T-helper 1 cell (primary cell): ENCODE measurements around the gene CACNG7.

Experiments
- DNase-seq, 5 donors: peaks; one replicate each; pipeline ENCODE4 v3.0.0-alpha.2; 2012 to 2020

CACNG7 gene

GRCh38 chr19:53957448-53958167, 48.5 kb downstream of the CACNG7 start:
- DNase-seq, result no peak

- no peak for DNase-seq
Measured at GRCh38 chr19:53958168-53958571, 49.1 kb downstream of the CACNG7 start.

GRCh38 chr19:53958823-53959757, 50.0 kb downstream of the CACNG7 start:
- no peak for DNase-seq

GRCh38 chr19:53960187-53960586, 51.1 kb downstream of the CACNG7 start:
- no peak for DNase-seq

GRCh38 chr19:53960886-53961285, 51.8 kb downstream of the CACNG7 start:
- no peak for DNase-seq

- no peak for DNase-seq
Measured at GRCh38 chr19:53961523-53962356, 52.7 kb downstream of the CACNG7 start.

GRCh38 chr19:53962887-53963431, 53.9 kb downstream of the CACNG7 start, which contains the start of gene CACNG8:
CACNG8 (plus strand) TSS chr19:53962937.
- DNase-seq, result no peak

GRCh38 chr19:53965091-53965490, 56.0 kb downstream of the CACNG7 start:
- DNase-seq, result no peak

GRCh38 chr19:53966931-53967330, 57.9 kb downstream of the CACNG7 start:
- DNase-seq, result no peak

- no peak for DNase-seq
Measured at GRCh38 chr19:53969366-53969765, 60.3 kb downstream of the CACNG7 start.

- DNase-seq, result no peak
Measured at GRCh38 chr19:53971673-53972072, 62.6 kb downstream of the CACNG7 start.

GRCh38 chr19:53977429-53977990, 68.4 kb downstream of the CACNG7 start:
- peak in 4 of 5 donors; percentile 33 to 63 (median 54) for DNase-seq

GRCh38 chr19:53977991-53978731, 69.1 kb downstream of the CACNG7 start:
- DNase-seq, result peak in 2 of 5 donors; percentile 23 to 46

- no peak for DNase-seq
Measured at GRCh38 chr19:53978975-53979801, 70.1 kb downstream of the CACNG7 start.

GRCh38 chr19:53980539-53981375, 71.7 kb downstream of the CACNG7 start:
- DNase-seq, result no peak

GRCh38 chr19:53981376-53981951, 72.4 kb downstream of the CACNG7 start:
- DNase-seq, result no peak

GRCh38 chr19:53982001-53982451, 72.9 kb downstream of the CACNG7 start:
- DNase-seq, result no peak

GRCh38 chr19:53982611-53983010, 73.5 kb downstream of the CACNG7 start:
- DNase-seq, result peak in 1 of 5 donors; percentile 13
